ENCODE results near the gene BTN3A1. TPM values are rescaled to one million over a fixed set of nuclear protein-coding genes. Genes with fewer than 3 reads are reported as not detected.

The BTN3A1 gene
- total and polyA plus RNA-seq, 10 of the 15 experiments (the other 5 are each of a cell fraction or from before 2014, with no cell fraction given) = 5.6 to 60.1 (median 16.1) TPM

DNA sequence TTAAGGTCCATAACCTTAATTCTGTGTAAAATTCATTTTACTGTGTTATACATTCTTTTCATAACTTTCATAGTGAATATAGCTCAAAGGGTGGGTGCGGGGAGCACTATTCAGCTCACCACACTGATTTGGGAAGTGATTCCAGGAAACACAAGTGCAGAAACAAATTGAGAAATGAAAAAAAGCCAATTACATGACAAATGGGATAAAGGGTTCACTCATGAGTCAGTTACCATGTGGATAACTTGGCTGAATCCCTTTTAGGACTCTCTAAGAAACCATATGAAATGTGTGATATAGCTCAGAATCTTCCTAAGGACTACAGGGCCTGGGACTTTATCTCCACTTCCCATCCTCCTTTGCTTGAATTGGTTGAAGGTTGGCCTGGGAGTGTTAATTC, 52.6 kb downstream of the BTN3A1 start:
- SMC1A ChIA-PET (ENCODE audit: uncharacterized antibody, unreplicated experiment) = interaction anchor here (0.8 to 2.9 kb wide), 5 partner anchors 9 to 22 kb away, joined by 3 to 25 read pairs (median 4); no protein-coding TSS in a partner anchor

DNA sequence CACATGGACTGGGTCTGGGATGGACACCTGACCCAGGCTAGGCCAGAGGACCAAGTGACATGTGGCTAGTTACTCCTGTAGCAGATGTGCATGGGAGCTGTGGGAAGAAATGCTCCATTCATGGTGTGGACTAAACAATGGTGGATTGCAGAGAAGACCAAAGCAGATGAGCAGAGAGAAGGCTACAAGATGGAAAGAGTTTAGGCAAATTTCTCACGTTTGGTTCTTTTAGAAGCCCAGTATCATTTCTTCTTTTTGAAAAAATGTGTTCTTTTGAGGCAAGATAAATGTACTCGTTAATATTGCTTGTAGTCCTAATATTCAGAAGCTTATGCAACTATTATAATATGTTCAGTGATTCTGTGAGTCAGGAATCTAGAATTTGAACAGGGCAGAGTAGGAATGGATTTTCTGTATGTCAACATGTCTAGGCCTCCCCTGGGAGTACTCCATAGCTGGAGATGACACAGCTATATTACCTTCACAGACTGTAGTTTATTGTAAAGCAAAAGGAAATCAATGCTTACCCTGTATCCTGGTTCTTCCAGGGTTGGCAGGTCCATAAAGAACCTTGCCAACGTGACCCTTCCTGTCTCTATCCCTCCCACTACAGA, 53.4 kb downstream of the BTN3A1 start:
- Histone ChIP-seq H3K4me1 (ENCODE audit: control insufficient read depth, insufficient read depth, low read length) (peaks cover 16% of the 10 kb centered on the region), H3K27ac (ENCODE audit: control insufficient read depth, insufficient read depth) (no peak overlapping the region), H3K9ac (ENCODE audit: control insufficient read depth, insufficient read depth, low read length) (no peak overlapping the region), H3K36me3 (ENCODE audit: control insufficient read depth in 2 of 2, insufficient read depth in 2 of 2, low read length in 1 of 2) (peaks cover 1 to 16% of the 10 kb centered on the region in 2 experiments), H3K4me3 (no peak overlapping the region), H4K20me1 (ENCODE audit: control insufficient read depth, insufficient read depth) (no peaks in the 10 kb centered on the region), H3K79me2 (ENCODE audit: control insufficient read depth, insufficient read depth, low read length) (peaks cover 27% of the 10 kb centered on the region), H3K4me2 (ENCODE audit: control insufficient read depth, insufficient read depth) (no peak overlapping the region), H3K9me3 (replicated peaks; ENCODE audit: control insufficient read depth, insufficient read depth, low read length) (no peaks in the 10 kb centered on the region), H3K27me3 (replicated peaks in 1 of 2; ENCODE audit: control insufficient read depth in 2 of 2, insufficient read depth in 2 of 2, low read length in 1 of 2) (no peaks in the 10 kb centered on the region), H2AFZ (ENCODE audit: control insufficient read depth, low read depth, low read length) (no peak overlapping the region)
- FAIRE-seq (no peak), DNase-seq (ENCODE audit: low read depth, low spot score) (no peak), ATAC-seq (no peak)
- ChIA-PET SMC1A (ENCODE audit: uncharacterized antibody, unreplicated experiment) (interaction anchor here (0.6 to 2.9 kb wide), 7 partner anchors 9 to 82 kb away, joined by 3 to 25 read pairs (median 4); partner anchors contain the start of gene BTN2A2), RAD21 (ENCODE audit: unreplicated experiment) (no interaction called here), POLR2A (interaction anchor here (0.5 to 2.6 kb wide), 5 partner anchors 9 to 197 kb away, joined by 3 to 21 read pairs (median 4); no protein-coding TSS in a partner anchor), CTCF (interaction anchor here (1.4 kb wide), 1 partner anchor 10 kb away, joined by 3 read pairs; no protein-coding TSS in a partner anchor)
- TF ChIP-seq, protein P1, sequence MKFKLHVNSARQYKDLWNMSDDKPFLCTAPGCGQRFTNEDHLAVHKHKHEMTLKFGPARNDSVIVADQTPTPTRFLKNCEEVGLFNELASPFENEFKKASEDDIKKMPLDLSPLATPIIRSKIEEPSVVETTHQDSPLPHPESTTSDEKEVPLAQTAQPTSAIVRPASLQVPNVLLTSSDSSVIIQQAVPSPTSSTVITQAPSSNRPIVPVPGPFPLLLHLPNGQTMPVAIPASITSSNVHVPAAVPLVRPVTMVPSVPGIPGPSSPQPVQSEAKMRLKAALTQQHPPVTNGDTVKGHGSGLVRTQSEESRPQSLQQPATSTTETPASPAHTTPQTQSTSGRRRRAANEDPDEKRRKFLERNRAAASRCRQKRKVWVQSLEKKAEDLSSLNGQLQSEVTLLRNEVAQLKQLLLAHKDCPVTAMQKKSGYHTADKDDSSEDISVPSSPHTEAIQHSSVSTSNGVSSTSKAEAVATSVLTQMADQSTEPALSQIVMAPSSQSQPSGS (IDR thresholded peaks at IDR 0.05; ENCODE audit: low read length) = no peak
- TF ChIP-seq ZNF24 (IDR thresholded peaks at IDR 0.05) = peak; percentile 54; the same call in 1 of the 2 replicates
- TF ChIP-seq, protein P2, sequence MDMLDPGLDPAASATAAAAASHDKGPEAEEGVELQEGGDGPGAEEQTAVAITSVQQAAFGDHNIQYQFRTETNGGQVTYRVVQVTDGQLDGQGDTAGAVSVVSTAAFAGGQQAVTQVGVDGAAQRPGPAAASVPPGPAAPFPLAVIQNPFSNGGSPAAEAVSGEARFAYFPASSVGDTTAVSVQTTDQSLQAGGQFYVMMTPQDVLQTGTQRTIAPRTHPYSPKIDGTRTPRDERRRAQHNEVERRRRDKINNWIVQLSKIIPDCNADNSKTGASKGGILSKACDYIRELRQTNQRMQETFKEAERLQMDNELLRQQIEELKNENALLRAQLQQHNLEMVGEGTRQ (IDR thresholded peaks at IDR 0.05; ENCODE audit: borderline replicate concordance, low read depth, low read length) = no peak
- no TSS peak for BruUV-seq (replicated peaks)
- in situ Hi-C loops (cut with MboI) = no loop called here
- intact Hi-C loops (cut with micrococcal nuclease; ENCODE audit: unreplicated experiment) = no loop called here
- 53% methylated on average over 3 of the region's 3 CpGs for WGBS (ENCODE audit: insufficient coverage, insufficient replicate concordance, low lambda C conversion rate, missing lambda C conversion rate)

More for the DNA sequence above, 52.6 kb downstream of the BTN3A1 start:
- no peak for FAIRE-seq
- WGBS (ENCODE audit: insufficient coverage, insufficient replicate concordance, low lambda C conversion rate, missing lambda C conversion rate) = 46% methylated on average over 1 of the region's 1 CpG
- no TSS peak for BruUV-seq (replicated peaks)
- no peak for DNase-seq (ENCODE audit: low read depth, low spot score)
- peaks cover 19% of the 10 kb centered on the region for H3K79me2 ChIP-seq (ENCODE audit: control insufficient read depth, insufficient read depth, low read length)
- peaks cover 1 to 14% of the 10 kb centered on the region in 2 experiments; a peak in 2 of 4 replicates for H3K36me3 ChIP-seq (ENCODE audit: control insufficient read depth in 2 of 2, insufficient read depth in 2 of 2, low read length in 1 of 2)
- TF ChIP-seq POLR2AphosphoS5 (IDR thresholded peaks at IDR 0.05; ENCODE audit: low read length) (no peak), CBX5 (IDR thresholded peaks at IDR 0.05; ENCODE audit: low read depth) (no peak), HDAC6 (IDR thresholded peaks at IDR 0.05; ENCODE audit: unreplicated experiment) (no peak), CREM (IDR thresholded peaks at IDR 0.05; ENCODE audit: low read depth) (no peak)
- RAD21 ChIA-PET (ENCODE audit: unreplicated experiment) = interaction anchor here (0.6 to 1.0 kb wide), 2 partner anchors 9 to 96 kb away, joined by 4 to 5 read pairs; no protein-coding TSS in a partner anchor
- in situ Hi-C loops (cut with MboI) (no loop called here), intact Hi-C loops (cut with micrococcal nuclease; ENCODE audit: unreplicated experiment) (no loop called here)
- H3K4me1 ChIP-seq (ENCODE audit: control insufficient read depth, insufficient read depth, low read length) = peaks cover 10% of the 10 kb centered on the region
- no peaks in the 10 kb centered on the region for H3K9me3 ChIP-seq (replicated peaks; ENCODE audit: control insufficient read depth, insufficient read depth, low read length)
- no peaks in the 10 kb centered on the region for H4K20me1 ChIP-seq (ENCODE audit: control insufficient read depth, insufficient read depth)
- no peak overlapping the region for H3K4me3 ChIP-seq
- no peak for ATAC-seq
- H2AFZ ChIP-seq (ENCODE audit: control insufficient read depth, low read depth, low read length) = no peak overlapping the region
- H3K27ac ChIP-seq (ENCODE audit: control insufficient read depth, insufficient read depth) = no peak overlapping the region
- no peak overlapping the region for H3K9ac ChIP-seq (ENCODE audit: control insufficient read depth, insufficient read depth, low read length)
- CTCF ChIA-PET = interaction anchor here (1.5 kb wide), 1 partner anchor 9 kb away, joined by 6 read pairs; no protein-coding TSS in a partner anchor
- H3K4me2 ChIP-seq (ENCODE audit: control insufficient read depth, insufficient read depth) = no peak overlapping the region
- POLR2A ChIA-PET = interaction anchor here (0.7 to 2.6 kb wide), 2 partner anchors 9 to 15 kb away, joined by 3 to 21 read pairs; no protein-coding TSS in a partner anchor
- no peaks in the 10 kb centered on the region for H3K27me3 ChIP-seq (replicated peaks in 1 of 2; ENCODE audit: control insufficient read depth in 2 of 2, insufficient read depth in 2 of 2, low read length in 1 of 2)
